ENCODE results near the gene CHCHD6. TPM values are rescaled to one million over a fixed set of nuclear protein-coding genes. Genes with fewer than 3 reads are reported as not detected.

CHCHD6 gene
- total RNA-seq, 1 experiment from 2014 or later = 36.3 TPM

DNA sequence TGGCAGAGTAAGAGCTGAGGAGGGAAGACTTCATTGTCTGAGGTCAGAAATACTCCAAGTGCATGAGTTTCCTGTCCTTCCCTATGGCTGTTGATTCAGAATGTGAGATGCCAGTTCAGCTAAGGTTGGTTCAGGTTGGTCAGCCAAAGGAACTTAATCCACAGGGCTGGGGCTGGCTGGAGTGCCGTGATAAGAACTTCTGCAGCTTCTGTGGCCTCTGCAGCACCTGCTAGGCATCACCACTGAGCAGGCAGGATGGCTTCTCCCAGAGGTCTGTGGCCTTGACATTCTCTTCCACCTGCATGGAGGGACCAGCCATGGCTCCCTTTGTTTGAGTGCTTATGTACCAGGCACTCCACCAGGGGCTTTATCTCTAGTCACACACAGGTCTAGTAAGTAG lies 169.4 kb downstream of the CHCHD6 start:
- Histone ChIP-seq H2AFZ (ENCODE audit: low read depth, low read length, poor library complexity, severe bottlenecking) (no peak overlapping the region), H3K79me2 (ENCODE audit: insufficient read depth, low read length) (no peaks in the 10 kb centered on the region), H3K36me3 (ENCODE audit: control insufficient read depth in 1 of 2, insufficient read depth in 2 of 2, low read length in 2 of 2) (no peaks in the 10 kb centered on the region), H3K27me3 (ENCODE audit: insufficient read depth, low read length) (no peaks in the 10 kb centered on the region), H3K4me2 (ENCODE audit: low read length) (no peak overlapping the region), H3K4me1 (ENCODE audit: control insufficient read depth in 1 of 2, insufficient read depth in 2 of 2, low read length in 2 of 2) (no peaks in the 10 kb centered on the region), H3K9ac (ENCODE audit: low read length) (no peak overlapping the region), H3K9me2 (ENCODE audit: insufficient read depth) (no peaks in the 10 kb centered on the region), H3K9me3 (ENCODE audit: control insufficient read depth in 1 of 2, insufficient read depth in 1 of 2, low read depth in 1 of 2, low read length in 2 of 2) (no peaks in the 10 kb centered on the region), H3K27ac (ENCODE audit: low read depth, low read length) (no peak overlapping the region), H4K20me1 (ENCODE audit: insufficient read depth) (no peaks in the 10 kb centered on the region; the same call in 1 of the 2 replicates), H3K4me3 (replicated peaks in 1 of 2; ENCODE audit: low read depth in 1 of 2, low read length in 2 of 2) (no peak overlapping the region)
- ChIA-PET RAD21 (ENCODE audit: low non-redundant PET in 1 of 2, low total read pairs in 2 of 2, uncharacterized antibody in 2 of 2, unreplicated experiment in 2 of 2) (no interaction called here), POLR2A (no interaction called here), CTCF (no interaction called here)
- no TSS peak for BruUV-seq (replicated peaks)
- intact Hi-C loops (cut with micrococcal nuclease) = no loop called here
- TF ChIP-seq EZH2phosphoT487 (IDR thresholded peaks at IDR 0.05; ENCODE audit: borderline replicate concordance) (no peak), YY1 (IDR thresholded peaks at IDR 0.05; ENCODE audit: extremely low read depth, insufficient replicate concordance, low read depth, low read length) (no peak), TCF7L2 (IDR thresholded peaks at IDR 0.05; ENCODE audit: borderline replicate concordance, extremely low read depth, insufficient read depth, insufficient read length) (no peak), CEBPB (IDR thresholded peaks at IDR 0.05; ENCODE audit: low read depth) (no peak), ZFX (IDR thresholded peaks at IDR 0.05) (no peak), ELF1 (IDR thresholded peaks at IDR 0.05; ENCODE audit: borderline replicate concordance, low read depth) (no peak), ZNF274 (IDR thresholded peaks at IDR 0.05; ENCODE audit: low read depth, low read length) (no peak), CBX3 (IDR thresholded peaks at IDR 0.05; ENCODE audit: low read depth) (no peak), SIN3A (IDR thresholded peaks at IDR 0.05; ENCODE audit: low read depth) (no peak)
- TF ChIP-seq, protein P1, sequence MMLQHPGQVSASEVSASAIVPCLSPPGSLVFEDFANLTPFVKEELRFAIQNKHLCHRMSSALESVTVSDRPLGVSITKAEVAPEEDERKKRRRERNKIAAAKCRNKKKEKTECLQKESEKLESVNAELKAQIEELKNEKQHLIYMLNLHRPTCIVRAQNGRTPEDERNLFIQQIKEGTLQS (IDR thresholded peaks at IDR 0.05) = no peak
- ATAC-seq (no peak), DNase-seq (ENCODE audit: low read depth, low spot score) (no peak)

DNA sequence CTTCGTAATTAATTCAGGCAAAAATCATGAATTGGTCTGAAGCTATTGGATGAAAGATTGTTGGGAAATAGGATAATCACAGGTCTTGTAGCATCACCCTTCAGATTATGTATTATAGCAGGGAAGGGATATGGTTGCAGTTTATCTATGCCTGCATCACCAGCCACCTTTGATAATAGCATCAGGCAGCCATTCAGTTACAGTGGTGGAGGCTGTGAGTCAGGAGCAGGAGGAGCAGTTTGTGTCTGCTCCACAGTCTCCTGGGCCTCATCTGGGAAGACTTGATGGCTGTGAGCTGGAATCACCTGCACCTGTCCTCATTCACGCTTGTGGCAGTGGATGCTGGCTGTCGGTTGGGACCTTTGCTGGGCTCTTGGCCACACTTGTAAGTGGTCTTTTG lies 174.6 kb downstream of the CHCHD6 start:
- no peaks in the 10 kb centered on the region for H3K9me3 ChIP-seq (ENCODE audit: control insufficient read depth in 1 of 2, insufficient read depth in 1 of 2, low read depth in 1 of 2, low read length in 2 of 2)
- no peaks in the 10 kb centered on the region for H3K36me3 ChIP-seq (ENCODE audit: control insufficient read depth in 1 of 2, insufficient read depth in 2 of 2, low read length in 2 of 2)
- ATAC-seq (no peak), DNase-seq (ENCODE audit: low read depth, low spot score) (no peak)
- no peaks in the 10 kb centered on the region for H3K9me2 ChIP-seq (ENCODE audit: insufficient read depth)
- no TSS peak for BruUV-seq (replicated peaks)
- no peaks in the 10 kb centered on the region for H3K4me1 ChIP-seq (ENCODE audit: control insufficient read depth in 1 of 2, insufficient read depth in 2 of 2, low read length in 2 of 2)
- no peak overlapping the region for H3K4me2 ChIP-seq (ENCODE audit: low read length)
- RAD21 ChIA-PET (ENCODE audit: low non-redundant PET in 1 of 2, low total read pairs in 2 of 2, uncharacterized antibody in 2 of 2, unreplicated experiment in 2 of 2) = no interaction called here
- H3K79me2 ChIP-seq (ENCODE audit: insufficient read depth, low read length) = no peaks in the 10 kb centered on the region
- no peak overlapping the region for H2AFZ ChIP-seq (ENCODE audit: low read depth, low read length, poor library complexity, severe bottlenecking)
- H3K27ac ChIP-seq (ENCODE audit: low read depth, low read length) = no peak overlapping the region
- TF ChIP-seq, protein P2, sequence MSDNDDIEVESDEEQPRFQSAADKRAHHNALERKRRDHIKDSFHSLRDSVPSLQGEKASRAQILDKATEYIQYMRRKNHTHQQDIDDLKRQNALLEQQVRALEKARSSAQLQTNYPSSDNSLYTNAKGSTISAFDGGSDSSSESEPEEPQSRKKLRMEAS (IDR thresholded peaks at IDR 0.05) = no peak
- TF ChIP-seq RAD21 (IDR thresholded peaks at IDR 0.05; ENCODE audit: low read depth) = no peak
- CTCF ChIA-PET = no interaction called here
- H3K9ac ChIP-seq (ENCODE audit: low read length) = no peak overlapping the region
- POLR2A ChIA-PET = no interaction called here
- no peaks in the 10 kb centered on the region for H3K27me3 ChIP-seq (ENCODE audit: insufficient read depth, low read length)
- intact Hi-C loops (cut with micrococcal nuclease) = no loop called here
- no peak overlapping the region for H3K4me3 ChIP-seq (replicated peaks in 1 of 2; ENCODE audit: low read depth in 1 of 2, low read length in 2 of 2)
- no peaks in the 10 kb centered on the region for H4K20me1 ChIP-seq (ENCODE audit: insufficient read depth)

Measured in HCT116 (cell line).